GM12891 (cell line): ENCODE measurements around the gene FAM50B.

Source experiments
- PAX5 ChIP-seq: IDR thresholded peaks from 2 replicates; pipeline ENCODE4 v1.6.1; 2011; ENCODE audit warnings: low read length, moderate library complexity, mild to moderate bottlenecking; ENCODE audit not compliant: insufficient read depth, severe bottlenecking
- POLR2A ChIP-seq: IDR thresholded peaks from 2 replicates; pipeline ENCODE4 v1.6.1; 2011; ENCODE audit warnings: low read depth, low read length, control low read depth
- POLR2AphosphoS5 ChIP-seq: IDR thresholded peaks from 2 replicates; pipeline ENCODE4 v1.6.1; 2011; ENCODE audit warnings: low read depth, low read length, control low read depth
- SPI1 ChIP-seq: IDR thresholded peaks from 2 replicates; pipeline ENCODE4 v1.6.1; 2011; ENCODE audit warnings: low read depth, low read length, control low read depth
- TAF1 ChIP-seq: IDR thresholded peaks from 2 replicates; pipeline ENCODE4 v1.6.1; 2011; ENCODE audit warnings: low read depth, low read length, control low read depth

- TF ChIP-seq POLR2A (no peak), SPI1 (no peak), POLR2AphosphoS5 (no peak), TAF1 (no peak), PAX5 (no peak)
Measured at GRCh38 chr6:3872370-3872854, 23.2 kb downstream of the FAM50B start.
